ENCODE data around the gene GNAI3.

Gene GNAI3

DNA sequence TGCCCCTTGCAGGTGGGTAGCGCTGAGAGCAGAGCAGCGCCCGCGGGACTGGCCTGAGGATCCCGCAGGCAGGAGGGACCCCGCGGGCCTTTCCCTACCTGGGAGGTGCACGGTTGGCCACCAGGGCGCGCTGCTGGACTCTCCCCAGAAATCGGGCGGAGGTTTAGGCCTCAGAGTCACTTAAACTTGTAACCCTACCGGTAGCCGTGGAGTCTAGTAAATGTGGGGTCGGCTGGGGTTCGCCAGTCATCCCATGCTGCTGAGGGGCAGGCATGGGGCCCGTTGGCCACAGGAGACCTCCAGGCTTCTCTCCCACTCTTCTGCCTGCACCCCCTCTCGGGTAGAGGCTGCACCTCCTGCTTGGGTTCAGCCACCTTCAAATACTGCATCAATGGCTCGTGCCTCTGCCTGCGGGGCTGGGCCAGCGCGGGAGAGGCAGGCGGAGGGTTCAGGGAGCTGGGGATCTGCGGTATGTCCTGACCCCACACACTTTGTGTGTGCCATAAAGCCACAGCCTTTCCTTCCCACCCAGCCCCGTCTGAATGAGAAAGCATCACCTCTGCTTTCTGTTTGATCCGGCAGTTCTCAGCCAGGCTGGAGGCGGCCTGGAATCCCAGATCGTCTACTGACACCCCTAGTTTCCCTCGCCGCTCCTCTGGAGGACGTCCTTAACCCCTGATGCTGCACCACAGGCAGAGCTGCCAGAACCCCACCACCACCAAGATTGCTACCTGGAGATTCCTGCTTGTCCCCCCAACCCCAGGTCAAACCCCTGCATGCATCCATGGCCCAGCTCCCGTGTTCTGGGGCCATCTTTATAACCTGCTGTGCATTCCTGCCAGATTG is 95.2 kb downstream of the GNAI3 start:
- ChIA-PET CTCF (interaction anchor here (0.6 to 2.0 kb wide), 7 partner anchors 14 to 386 kb away, joined by 3 to 12 read pairs (median 4); partner anchors contain the start of gene GNAT2), POLR2A (no interaction called here)
- peak; percentile 91 for DNase-seq (ENCODE audit: extremely low spot score)
- TF ChIP-seq CTBP1 (IDR thresholded peaks at IDR 0.05; ENCODE audit: borderline replicate concordance) (no peak), SP1 (IDR thresholded peaks at IDR 0.05) (no peak), SUZ12 (IDR thresholded peaks at IDR 0.05) (no peak), LEF1 (IDR thresholded peaks at IDR 0.05; ENCODE audit: borderline replicate concordance) (no peak), ELF4 (IDR thresholded peaks at IDR 0.05) (no peak), TARDBP (IDR thresholded peaks at IDR 0.05) (no peak), ARNT (IDR thresholded peaks at IDR 0.05) (no peak), FOXM1 (IDR thresholded peaks at IDR 0.05; ENCODE audit: borderline replicate concordance) (no peak), BHLHE40 (IDR thresholded peaks at IDR 0.05; ENCODE audit: borderline replicate concordance) (no peak), NFRKB (IDR thresholded peaks at IDR 0.05) (no peak), FOXA1 (IDR thresholded peaks at IDR 0.05) (no peak), ZNF384 (IDR thresholded peaks at IDR 0.05) (no peak), L3MBTL2 (conservative IDR thresholded peaks at IDR 0.05) (no peak), HDGF (IDR thresholded peaks at IDR 0.05; ENCODE audit: borderline replicate concordance) (no peak; the same call in 1 of the 2 replicates), FOXK2 (IDR thresholded peaks at IDR 0.05) (no peak)
- TF ChIP-seq, protein P1, sequence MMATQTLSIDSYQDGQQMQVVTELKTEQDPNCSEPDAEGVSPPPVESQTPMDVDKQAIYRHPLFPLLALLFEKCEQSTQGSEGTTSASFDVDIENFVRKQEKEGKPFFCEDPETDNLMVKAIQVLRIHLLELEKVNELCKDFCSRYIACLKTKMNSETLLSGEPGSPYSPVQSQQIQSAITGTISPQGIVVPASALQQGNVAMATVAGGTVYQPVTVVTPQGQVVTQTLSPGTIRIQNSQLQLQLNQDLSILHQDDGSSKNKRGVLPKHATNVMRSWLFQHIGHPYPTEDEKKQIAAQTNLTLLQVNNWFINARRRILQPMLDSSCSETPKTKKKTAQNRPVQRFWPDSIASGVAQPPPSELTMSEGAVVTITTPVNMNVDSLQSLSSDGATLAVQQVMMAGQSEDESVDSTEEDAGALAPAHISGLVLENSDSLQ (IDR thresholded peaks at IDR 0.05): no peak

DNA sequence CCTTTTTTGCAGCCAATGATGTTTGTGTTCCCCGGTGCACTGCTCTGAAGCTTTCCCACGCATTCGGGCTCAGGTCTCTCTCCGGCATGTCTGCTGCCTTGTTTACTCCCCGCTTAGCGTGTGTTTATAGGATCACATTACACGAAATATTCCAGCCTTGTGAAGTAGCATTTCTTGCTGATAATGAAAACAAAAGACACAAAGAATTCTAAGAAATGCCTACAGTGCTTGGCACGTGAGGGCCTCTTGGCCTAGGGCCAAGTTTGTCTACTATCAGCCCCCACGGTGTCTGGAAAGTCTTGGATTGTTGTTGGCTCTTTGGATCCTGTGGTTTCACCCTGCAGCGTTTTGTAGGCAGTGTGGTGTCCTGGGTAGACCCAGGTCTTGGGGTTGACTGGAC is 96.3 kb downstream of the GNAI3 start:
- no peak for DNase-seq (ENCODE audit: extremely low spot score)
- CTCF ChIA-PET: interaction anchor here (2.0 kb wide), 1 partner anchor 129 kb away, joined by 12 read pairs; no protein-coding TSS in a partner anchor
- no peak for TF ChIP-seq LEF1 (IDR thresholded peaks at IDR 0.05; ENCODE audit: borderline replicate concordance)
- POLR2A ChIA-PET: no interaction called here

DNA sequence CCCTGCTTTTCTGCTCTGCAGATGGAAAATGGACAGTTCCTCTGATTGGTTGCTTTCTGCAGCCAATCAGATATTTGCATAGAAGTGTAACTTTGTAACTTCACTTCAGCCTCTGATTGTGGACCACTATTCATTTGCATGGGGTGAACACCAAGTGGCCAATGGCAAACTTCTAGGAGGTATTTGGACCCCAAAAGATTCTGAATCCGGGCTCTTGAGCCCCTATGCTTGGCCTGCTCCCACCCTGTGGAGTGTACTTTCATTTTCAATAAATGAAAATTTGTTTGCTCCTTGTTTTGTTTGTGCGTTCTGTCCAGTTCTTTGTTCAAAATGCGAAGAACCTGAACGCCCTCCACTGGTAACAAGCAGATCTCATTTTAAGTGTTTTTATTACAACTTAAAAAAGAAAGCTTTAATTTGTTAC is 101.1 kb downstream of the GNAI3 start:
- CTCF ChIA-PET: interaction anchor here (0.6 to 5.1 kb wide), 16 partner anchors 9 to 626 kb away, joined by 3 to 65 read pairs (median 4); partner anchors contain the start of genes AHCYL1 and GNAI3
- POLR2A ChIA-PET: no interaction called here
- DNase-seq (ENCODE audit: extremely low spot score): no peak
- TF ChIP-seq ZNF384 (IDR thresholded peaks at IDR 0.05) (no peak), TARDBP (IDR thresholded peaks at IDR 0.05) (no peak), ELF4 (IDR thresholded peaks at IDR 0.05) (no peak), NFRKB (IDR thresholded peaks at IDR 0.05) (no peak), HDGF (IDR thresholded peaks at IDR 0.05; ENCODE audit: borderline replicate concordance) (no peak), L3MBTL2 (conservative IDR thresholded peaks at IDR 0.05) (no peak), FOXM1 (IDR thresholded peaks at IDR 0.05; ENCODE audit: borderline replicate concordance) (no peak), SP1 (IDR thresholded peaks at IDR 0.05) (no peak), ARNT (IDR thresholded peaks at IDR 0.05) (no peak), BHLHE40 (IDR thresholded peaks at IDR 0.05; ENCODE audit: borderline replicate concordance) (no peak), FOXK2 (IDR thresholded peaks at IDR 0.05) (no peak), FOXA1 (IDR thresholded peaks at IDR 0.05) (no peak), SUZ12 (IDR thresholded peaks at IDR 0.05) (no peak), LEF1 (IDR thresholded peaks at IDR 0.05; ENCODE audit: borderline replicate concordance) (no peak), CTBP1 (IDR thresholded peaks at IDR 0.05; ENCODE audit: borderline replicate concordance) (no peak)
- TF ChIP-seq, protein P1 (IDR thresholded peaks at IDR 0.05): no peak

DNA sequence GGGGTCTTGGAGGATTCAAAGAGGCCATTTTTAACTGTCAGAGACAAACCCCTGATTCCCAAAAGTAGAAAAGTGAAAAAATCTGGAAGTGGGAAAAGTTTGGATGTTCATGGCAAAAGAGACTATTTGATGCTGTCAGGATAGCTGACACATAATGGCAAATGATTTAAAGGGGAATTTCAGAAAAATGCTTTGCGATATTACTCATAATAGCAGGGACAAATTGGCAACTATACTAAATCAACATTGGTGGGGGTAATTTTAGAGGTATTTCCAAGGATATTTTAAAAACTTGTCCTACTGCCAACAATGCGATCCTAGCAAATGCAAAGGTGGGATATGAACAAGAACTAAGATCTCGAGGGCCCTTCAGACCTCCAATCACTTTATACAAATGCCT is 102.2 kb downstream of the GNAI3 start:
- ChIA-PET POLR2A (no interaction called here), CTCF (interaction anchor here (1.1 to 5.1 kb wide), 9 partner anchors 8 to 333 kb away, joined by 3 to 65 read pairs (median 5); partner anchors contain the start of gene GNAI3)
- no peak for DNase-seq (ENCODE audit: extremely low spot score)
- no peak for TF ChIP-seq SP1 (IDR thresholded peaks at IDR 0.05)
- no peak for TF ChIP-seq L3MBTL2 (conservative IDR thresholded peaks at IDR 0.05)
- TF ChIP-seq, protein P1 (IDR thresholded peaks at IDR 0.05): no peak
- TF ChIP-seq FOXK2 (IDR thresholded peaks at IDR 0.05): no peak
- no peak for TF ChIP-seq FOXM1 (IDR thresholded peaks at IDR 0.05; ENCODE audit: borderline replicate concordance)
- no peak for TF ChIP-seq TARDBP (IDR thresholded peaks at IDR 0.05)
- TF ChIP-seq SUZ12 (IDR thresholded peaks at IDR 0.05): no peak

DNA sequence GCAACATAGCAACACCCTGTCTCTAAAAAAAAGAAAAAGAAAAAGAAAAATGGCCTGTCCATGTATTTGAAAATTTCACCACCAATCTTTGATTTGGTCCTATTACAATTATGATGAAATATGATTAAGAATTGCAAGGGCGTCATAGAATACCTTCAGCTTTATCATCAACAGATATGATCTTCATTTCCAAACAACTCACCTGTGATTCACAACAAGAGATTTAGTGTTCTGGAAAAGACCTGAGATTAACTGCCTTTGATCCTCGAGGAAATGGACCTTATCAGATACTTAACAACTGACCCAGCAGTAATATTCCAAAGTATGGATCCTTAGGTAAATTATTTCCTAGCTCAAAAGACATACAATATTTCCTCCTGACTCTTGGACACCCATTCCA is 104.0 kb downstream of the GNAI3 start:
- CTCF ChIA-PET: interaction anchor here (1.1 to 5.1 kb wide), 4 partner anchors 9 to 125 kb away, joined by 3 to 65 read pairs (median 11); no protein-coding TSS in a partner anchor
- TF ChIP-seq NFRKB (IDR thresholded peaks at IDR 0.05) (no peak), FOXM1 (IDR thresholded peaks at IDR 0.05; ENCODE audit: borderline replicate concordance) (no peak), SP1 (IDR thresholded peaks at IDR 0.05) (no peak), ELF4 (IDR thresholded peaks at IDR 0.05) (no peak), L3MBTL2 (conservative IDR thresholded peaks at IDR 0.05) (no peak), TARDBP (IDR thresholded peaks at IDR 0.05) (no peak), HDGF (IDR thresholded peaks at IDR 0.05; ENCODE audit: borderline replicate concordance) (no peak), CTBP1 (IDR thresholded peaks at IDR 0.05; ENCODE audit: borderline replicate concordance) (no peak), LEF1 (IDR thresholded peaks at IDR 0.05; ENCODE audit: borderline replicate concordance) (no peak), SUZ12 (IDR thresholded peaks at IDR 0.05) (no peak), FOXA1 (IDR thresholded peaks at IDR 0.05) (no peak), FOXK2 (IDR thresholded peaks at IDR 0.05) (no peak), ZNF384 (IDR thresholded peaks at IDR 0.05) (no peak)
- TF ChIP-seq, protein P1 (IDR thresholded peaks at IDR 0.05): no peak
- DNase-seq (ENCODE audit: extremely low spot score): no peak
- POLR2A ChIA-PET: interaction anchor here (0.6 to 1.6 kb wide), 2 partner anchors 104 to 332 kb away, joined by 3 to 5 read pairs; partner anchors contain the start of genes AHCYL1 and GNAI3
